ENCODE results near the gene AHDC1. TPM values are rescaled to one million over a fixed set of nuclear protein-coding genes. Genes with fewer than 3 reads are reported as not detected.

Gene AHDC1
- total RNA-seq, 4 donors from 2014 or later = 26.4 to 39.9 (median 34.6) TPM

DNA sequence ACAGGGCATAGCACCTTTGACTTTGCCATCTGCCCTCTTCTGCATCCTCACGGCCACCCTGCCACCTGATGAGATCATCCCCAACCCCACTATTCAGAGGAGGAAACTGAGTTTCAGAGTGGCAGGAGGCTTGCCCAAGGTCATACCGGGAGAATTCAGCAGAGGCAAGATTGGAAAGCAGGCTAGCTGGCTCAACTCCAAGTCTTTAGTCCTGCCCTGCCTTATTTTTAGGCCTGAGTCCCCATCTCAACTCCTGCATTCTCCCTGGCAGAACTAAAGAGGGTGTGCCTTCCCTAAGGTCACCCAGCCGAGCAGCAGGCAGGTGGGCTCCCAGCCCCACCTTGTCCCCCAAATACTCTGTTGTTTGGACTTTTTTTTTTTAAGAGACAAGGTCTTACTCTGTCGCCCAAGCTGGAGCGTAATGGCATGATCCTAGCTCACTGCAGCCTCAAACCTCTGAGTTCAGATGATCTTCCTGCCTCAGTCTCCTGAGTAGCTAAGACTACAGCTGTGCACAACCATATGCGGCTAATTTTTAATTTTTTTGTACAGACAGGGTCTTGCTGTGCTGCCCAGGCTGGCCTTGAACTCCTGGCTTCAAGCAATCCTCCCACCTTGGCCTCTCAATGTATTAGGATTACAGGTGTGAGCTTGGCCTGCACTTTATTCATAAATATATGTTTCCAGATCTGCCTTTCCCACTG, 44.8 kb upstream of the AHDC1 start:
- no peaks in the 10 kb centered on the region for H3K36me3 ChIP-seq
- no peaks in the 10 kb centered on the region for H3K9me3 ChIP-seq
- 57 to 62% methylated on average over 6 of the region's 6 CpGs for WGBS, 2 donors
- no peak overlapping the region for H3K27ac ChIP-seq
- no peak overlapping the region for H3K4me3 ChIP-seq
- no peak for DNase-seq (ENCODE audit: low spot score in 2 of 2)
- TF ChIP-seq POLR2A (IDR thresholded peaks at IDR 0.05) = no peak
- TF ChIP-seq EP300 (IDR thresholded peaks at IDR 0.05) = no peak
- H3K4me1 ChIP-seq = peaks cover 0 to 25% (median 5%) of the 10 kb centered on the region in 4 donors
- H3K27me3 ChIP-seq = no peaks in the 10 kb centered on the region

GRCh38 chr1:27647328-27647727, 43.4 kb upstream of the AHDC1 start:
- Histone ChIP-seq H3K27me3 (no peaks in the 10 kb centered on the region), H3K9me3 (no peaks in the 10 kb centered on the region), H3K36me3 (no peaks in the 10 kb centered on the region), H3K4me3 (no peak overlapping the region), H3K4me1 (peaks cover 0 to 28% (median 5%) of the 10 kb centered on the region in 4 donors), H3K27ac (no peak overlapping the region)
- TF ChIP-seq EP300 (IDR thresholded peaks at IDR 0.05) (no peak), POLR2A (IDR thresholded peaks at IDR 0.05) (no peak)
- 95 to 98% methylated on average over 5 of the region's 5 CpGs for WGBS, 2 donors
- DNase-seq (ENCODE audit: low spot score in 2 of 2) = no peak

DNA sequence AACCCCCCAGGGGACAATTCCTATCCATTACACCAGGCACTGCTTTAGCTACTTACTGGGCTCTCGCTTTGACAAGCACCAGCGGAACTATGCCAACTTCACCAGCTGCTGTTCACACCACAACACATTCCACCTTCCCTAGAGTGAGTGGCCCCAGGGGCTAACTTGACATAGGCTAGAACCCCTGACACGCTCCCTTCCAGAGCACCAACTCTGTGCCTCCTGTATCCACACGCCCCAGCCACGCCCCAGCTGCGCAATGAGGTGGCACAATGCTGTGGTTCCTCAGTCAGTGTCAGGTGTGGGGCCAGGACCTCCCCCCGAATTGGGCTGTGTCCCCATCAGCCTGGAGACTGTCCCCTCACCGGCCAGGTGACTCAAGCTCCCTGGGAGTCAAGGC, 42.7 kb upstream of the AHDC1 start:
- Histone ChIP-seq H3K36me3 (no peaks in the 10 kb centered on the region), H3K9me3 (no peaks in the 10 kb centered on the region), H3K4me3 (no peak overlapping the region), H3K4me1 (peaks cover 0 to 28% (median 5%) of the 10 kb centered on the region in 4 donors), H3K27ac (no peak overlapping the region), H3K27me3 (no peaks in the 10 kb centered on the region)
- DNase-seq (ENCODE audit: low spot score in 2 of 2) = no peak
- no peak for TF ChIP-seq POLR2A (IDR thresholded peaks at IDR 0.05)
- TF ChIP-seq EP300 (IDR thresholded peaks at IDR 0.05) = no peak
- TF ChIP-seq, protein P1, sequence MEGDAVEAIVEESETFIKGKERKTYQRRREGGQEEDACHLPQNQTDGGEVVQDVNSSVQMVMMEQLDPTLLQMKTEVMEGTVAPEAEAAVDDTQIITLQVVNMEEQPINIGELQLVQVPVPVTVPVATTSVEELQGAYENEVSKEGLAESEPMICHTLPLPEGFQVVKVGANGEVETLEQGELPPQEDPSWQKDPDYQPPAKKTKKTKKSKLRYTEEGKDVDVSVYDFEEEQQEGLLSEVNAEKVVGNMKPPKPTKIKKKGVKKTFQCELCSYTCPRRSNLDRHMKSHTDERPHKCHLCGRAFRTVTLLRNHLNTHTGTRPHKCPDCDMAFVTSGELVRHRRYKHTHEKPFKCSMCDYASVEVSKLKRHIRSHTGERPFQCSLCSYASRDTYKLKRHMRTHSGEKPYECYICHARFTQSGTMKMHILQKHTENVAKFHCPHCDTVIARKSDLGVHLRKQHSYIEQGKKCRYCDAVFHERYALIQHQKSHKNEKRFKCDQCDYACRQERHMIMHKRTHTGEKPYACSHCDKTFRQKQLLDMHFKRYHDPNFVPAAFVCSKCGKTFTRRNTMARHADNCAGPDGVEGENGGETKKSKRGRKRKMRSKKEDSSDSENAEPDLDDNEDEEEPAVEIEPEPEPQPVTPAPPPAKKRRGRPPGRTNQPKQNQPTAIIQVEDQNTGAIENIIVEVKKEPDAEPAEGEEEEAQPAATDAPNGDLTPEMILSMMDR (IDR thresholded peaks at IDR 0.05) = no peak
- 93% methylated on average over 8 of the region's 8 CpGs for WGBS, 2 donors

DNA sequence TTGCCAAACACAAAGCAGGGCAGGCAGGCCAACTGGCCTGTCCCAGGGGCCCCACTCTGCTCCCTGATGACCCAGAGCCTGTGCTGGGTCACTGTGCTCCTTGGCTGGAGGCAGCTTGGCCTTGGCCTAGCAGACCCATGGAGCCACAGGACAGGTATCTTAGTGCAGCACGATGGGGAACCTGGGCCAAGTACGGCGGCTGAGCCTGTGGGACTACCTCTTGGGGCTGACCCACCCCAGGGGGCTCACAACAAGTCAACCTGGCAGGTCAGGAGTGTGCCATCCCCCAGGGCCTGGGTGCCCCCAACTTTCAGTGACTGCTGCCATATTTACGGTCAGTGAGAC, 41.1 kb upstream of the AHDC1 start:
- H3K27ac ChIP-seq = no peak overlapping the region

DNA sequence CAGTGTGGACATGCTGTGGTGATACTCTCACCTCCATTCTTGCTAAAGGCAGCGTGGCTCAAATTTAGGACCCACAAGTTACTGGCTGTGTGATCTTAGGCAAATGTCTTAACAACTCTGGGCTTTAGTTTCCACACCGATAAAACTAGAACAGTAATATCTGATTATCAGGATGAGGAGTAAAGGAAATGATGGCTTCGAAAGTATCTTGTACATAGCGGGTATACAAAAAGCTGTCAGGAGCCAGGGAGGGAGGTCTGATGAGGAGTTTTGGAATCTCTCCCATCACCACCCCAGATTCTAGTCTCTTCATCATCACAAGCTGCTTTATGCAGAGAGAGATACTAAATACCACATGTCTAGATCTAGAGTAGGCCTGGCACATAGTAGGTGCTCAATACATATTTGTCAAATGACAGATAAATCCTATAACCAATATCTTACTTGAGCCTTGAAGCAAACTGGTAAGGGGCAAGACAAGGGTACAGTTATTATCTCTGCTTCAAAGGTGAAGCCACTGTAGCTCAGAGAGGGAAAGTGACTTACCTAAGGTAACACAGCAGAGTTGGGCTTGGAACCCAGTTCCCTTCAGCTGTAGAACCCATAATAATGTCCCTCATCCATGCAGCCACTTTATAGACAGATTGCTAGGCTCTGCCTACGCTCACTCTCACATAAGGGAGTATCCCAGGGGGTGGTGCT, 40.6 kb upstream of the AHDC1 start:
- 89 to 91% methylated on average over 5 of the region's 5 CpGs for WGBS, 2 donors
- no peak overlapping the region for H3K4me3 ChIP-seq
- peaks cover 0 to 13% (median 0%) of the 10 kb centered on the region in 4 donors for H3K4me1 ChIP-seq
- H3K36me3 ChIP-seq = no peaks in the 10 kb centered on the region
- no peak for DNase-seq (ENCODE audit: low spot score in 2 of 2)
- no peaks in the 10 kb centered on the region for H3K9me3 ChIP-seq
- H3K27me3 ChIP-seq = no peaks in the 10 kb centered on the region
- TF ChIP-seq, protein P1 (IDR thresholded peaks at IDR 0.05) = no peak
- TF ChIP-seq EP300 (IDR thresholded peaks at IDR 0.05) (no peak), POLR2A (IDR thresholded peaks at IDR 0.05) (no peak)
- H3K27ac ChIP-seq = no peak overlapping the region

More for the DNA sequence above, 41.1 kb upstream of the AHDC1 start:
- no peak for DNase-seq (ENCODE audit: low spot score in 2 of 2)
- peaks cover 0 to 15% (median 0%) of the 10 kb centered on the region in 4 donors for H3K4me1 ChIP-seq
- no peaks in the 10 kb centered on the region for H3K9me3 ChIP-seq
- H3K36me3 ChIP-seq = no peaks in the 10 kb centered on the region
- no peak overlapping the region for H3K4me3 ChIP-seq
- TF ChIP-seq EP300 (IDR thresholded peaks at IDR 0.05) = no peak
- no peak for TF ChIP-seq POLR2A (IDR thresholded peaks at IDR 0.05)
- TF ChIP-seq, protein P1 (IDR thresholded peaks at IDR 0.05) = no peak
- no peaks in the 10 kb centered on the region for H3K27me3 ChIP-seq
- 83 to 100% methylated on average over 2 to 3 of the region's 4 CpGs for WGBS, 2 donors
